Measurements from ENCODE around the gene FSCN2.
"Not testable (repeated sequence)": the region's sequence is repeated elsewhere in the genome, so short reads cannot be mapped to it uniquely, and the experiment has no call there.

The FSCN2 gene

DNA sequence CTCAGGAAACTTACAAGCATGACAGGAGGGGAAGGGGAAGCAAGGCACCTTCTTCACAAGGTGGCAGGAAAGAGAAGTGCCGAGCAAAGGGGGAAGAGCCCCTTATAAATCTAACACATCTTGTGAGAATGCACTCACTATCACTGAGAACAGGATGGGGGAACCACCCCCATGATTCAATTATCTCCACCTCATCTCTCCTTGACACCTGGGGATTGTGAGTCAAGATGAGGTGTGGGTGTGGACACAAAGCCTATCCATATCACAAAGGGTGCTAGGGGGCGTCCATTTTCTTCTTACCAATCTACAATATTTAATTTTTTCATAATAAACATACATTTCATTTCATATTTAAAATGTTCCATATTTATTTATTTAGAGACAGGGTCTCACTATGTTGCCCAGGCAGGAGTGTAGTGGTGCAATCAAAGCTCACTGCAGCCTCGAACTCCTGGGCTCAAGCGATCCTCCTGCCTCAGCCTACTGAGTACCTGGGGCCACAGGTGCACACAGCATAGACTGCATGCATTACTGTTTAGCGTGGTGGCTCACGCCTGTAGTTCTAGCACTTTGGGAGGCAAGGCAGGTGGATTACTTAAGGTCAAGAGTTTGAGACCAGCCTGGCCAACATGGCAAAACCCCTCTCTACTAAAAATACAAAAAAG lies 50.5 kb downstream of the FSCN2 start:
- no peak for DNase-seq

DNA sequence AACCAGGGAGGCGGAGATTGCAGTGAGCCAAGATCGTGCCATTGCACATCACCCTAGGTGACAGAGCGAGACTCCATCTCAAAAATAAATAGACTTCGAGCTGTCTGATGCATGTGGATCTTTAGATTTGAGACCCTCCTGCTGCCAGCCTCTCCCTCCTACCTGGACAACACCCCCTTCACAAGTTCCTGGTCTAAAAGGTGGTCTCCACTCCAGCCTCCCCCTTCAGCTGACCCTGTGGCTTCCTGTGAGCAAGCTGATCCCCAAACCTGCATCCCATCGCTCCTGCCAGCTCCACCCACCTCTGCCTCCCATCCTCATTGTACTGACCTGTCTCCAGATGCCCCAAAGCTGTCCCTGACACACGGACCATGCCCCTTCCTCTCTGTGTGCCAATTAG lies 51.1 kb downstream of the FSCN2 start:
- DNase-seq = no peak

DNA sequence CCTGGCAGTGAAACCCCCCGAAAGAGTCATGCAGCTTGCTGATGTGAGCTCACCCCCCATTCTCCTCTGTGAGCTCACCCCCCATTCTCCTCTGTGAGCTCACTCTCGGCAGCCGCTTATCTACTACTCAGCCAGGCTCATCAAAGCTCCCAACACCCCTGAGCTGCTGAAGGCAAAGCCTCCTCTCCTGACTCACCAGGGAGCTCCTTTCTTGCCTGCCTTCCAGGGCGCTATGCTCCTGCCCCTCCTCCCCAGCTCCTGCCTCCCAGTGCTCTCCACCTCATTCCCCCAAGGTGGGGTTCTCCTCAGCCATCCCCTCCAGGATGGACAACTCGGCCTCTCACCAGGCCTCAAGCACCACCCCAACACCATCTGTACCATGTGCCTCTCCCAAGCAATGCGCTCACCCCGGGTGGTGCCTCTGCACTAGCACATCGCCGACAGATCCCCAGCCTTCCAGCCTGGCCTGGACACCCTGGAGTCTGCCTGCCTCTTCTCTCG lies 51.7 kb downstream of the FSCN2 start:
- DNase-seq = no peak

DNA sequence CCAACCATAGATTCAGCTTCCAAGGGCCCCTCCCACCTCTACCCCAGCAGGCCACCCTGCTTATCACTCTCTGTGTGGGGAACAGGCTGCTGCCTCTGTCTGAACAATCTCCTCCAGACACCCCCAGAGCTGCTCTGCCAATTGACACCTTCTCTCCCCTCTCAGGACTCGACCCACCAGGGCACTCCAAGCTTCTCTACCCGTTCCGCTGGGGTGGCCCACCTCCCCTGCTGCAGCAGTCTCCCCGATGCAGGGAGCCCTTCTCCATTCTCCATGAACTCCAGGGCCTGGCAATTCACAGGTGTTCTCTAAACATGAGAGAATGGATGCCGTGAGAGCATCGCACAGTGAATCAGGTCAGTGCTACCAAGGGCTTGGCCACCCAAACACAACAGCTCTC lies 52.3 kb downstream of the FSCN2 start:
- no peak for DNase-seq

DNA sequence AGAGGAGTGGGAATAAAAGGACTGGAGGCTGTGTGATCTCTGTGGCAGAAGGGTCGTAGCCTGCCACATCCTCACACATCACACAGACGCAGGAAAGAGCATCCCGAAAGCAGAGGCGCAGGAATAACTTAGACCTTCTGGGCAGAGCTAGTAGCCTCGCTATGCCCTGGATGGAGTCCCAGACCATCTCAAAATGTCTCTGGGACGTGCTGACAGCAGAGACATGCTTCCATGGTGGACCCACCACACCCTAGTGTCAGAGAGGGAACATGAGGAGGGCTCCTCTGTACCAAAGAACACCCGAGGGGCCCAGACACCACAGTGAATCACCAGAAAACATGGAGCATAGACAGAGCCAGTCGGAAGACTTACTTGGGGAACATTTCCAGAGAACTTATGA lies 53.6 kb downstream of the FSCN2 start:
- DNase-seq = no peak

DNA sequence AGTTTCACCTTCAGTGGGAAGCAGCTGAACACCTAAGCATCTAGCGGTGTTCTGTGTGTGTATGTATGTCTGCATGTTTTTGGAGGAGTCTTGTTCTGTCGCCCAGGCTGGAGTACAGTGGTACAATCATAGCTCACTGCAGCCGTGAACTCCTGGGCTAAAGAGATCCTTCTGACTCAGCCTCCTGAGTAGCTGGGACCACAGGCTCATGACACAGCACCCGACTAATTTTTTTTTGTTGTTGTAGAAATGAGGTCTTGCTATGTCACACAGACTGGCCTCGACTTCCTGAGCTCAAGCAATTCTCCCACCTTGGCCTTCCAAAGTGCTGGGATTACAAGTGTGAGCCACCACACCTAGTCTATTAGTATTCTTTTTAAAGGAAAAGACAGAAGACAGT lies 54.2 kb downstream of the FSCN2 start:
- DNase-seq = no peak

DNA sequence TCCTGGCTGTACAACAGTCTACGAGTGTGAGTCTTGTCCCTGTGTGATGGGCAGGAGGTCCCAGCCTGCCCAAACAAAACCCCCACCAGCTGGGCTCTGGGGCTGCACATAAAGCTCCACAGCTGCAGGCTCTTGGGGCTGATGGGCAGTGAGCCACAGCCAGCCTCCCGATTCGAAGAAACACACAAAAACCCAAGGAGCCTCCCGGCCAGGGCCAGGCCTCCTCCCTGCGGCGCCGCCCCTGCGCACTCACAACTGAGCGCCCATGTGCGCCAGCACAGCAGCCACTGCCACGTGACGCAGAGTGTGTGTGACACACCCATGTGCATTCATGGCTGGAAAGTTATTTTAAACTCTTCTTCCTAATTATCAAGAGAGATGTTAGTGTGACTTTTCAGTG lies 54.6 kb downstream of the FSCN2 start:
- no peak for DNase-seq

DNA sequence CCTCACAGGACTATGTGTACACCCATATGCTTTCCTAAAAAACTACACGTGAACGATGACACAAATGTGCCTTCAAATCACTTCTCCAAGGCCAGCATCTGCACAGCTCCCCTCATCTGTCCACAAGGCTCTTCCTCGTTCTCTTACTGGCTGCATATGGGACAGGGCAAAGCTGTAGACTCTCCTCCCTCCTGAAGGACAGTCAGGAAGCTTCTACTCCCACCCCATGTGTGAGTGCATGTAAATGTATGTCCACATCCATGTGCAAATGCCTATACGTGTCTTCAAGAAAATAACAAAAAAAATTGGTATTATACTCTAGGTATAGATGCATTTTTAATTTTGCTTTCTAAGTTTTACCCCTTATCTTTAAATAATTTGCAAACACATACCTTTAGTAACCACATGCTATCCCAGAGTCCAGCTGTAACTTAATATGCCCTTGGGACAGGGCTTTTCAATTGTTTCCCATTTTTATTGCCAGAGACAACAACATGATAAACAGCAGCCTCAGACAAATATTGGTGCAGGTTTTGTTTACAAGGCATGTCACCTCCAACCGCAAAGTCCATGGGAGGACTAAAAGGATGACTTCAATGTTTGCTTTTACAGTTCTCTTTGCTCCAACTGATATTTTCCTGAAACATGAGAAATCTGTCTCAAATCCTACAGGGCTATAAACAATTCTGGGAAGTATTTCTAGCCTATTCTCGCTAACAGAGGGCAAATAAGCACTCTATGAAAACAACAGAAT lies 55.6 kb downstream of the FSCN2 start:
- no peak for DNase-seq

DNA sequence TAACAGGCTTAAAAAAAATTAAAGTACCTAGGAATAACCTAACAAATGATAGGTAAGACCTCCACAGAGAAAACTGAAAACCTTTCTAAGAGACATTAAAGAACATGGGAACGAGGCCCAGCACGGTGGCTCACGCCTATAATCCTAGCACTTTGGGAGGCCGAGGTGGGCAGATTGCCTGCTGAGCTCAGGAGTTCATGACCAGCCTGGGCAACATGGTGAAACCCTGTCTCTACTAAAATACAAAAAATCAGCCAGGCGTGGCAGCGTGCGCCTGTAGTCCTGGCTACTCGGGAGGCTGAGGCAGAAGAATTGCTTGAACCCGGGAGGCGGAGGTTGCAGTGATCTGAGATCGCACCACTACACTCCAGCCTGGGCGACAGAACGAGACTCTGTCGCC lies 56.6 kb downstream of the FSCN2 start:
- DNase-seq = not testable (repeated sequence)

DNA sequence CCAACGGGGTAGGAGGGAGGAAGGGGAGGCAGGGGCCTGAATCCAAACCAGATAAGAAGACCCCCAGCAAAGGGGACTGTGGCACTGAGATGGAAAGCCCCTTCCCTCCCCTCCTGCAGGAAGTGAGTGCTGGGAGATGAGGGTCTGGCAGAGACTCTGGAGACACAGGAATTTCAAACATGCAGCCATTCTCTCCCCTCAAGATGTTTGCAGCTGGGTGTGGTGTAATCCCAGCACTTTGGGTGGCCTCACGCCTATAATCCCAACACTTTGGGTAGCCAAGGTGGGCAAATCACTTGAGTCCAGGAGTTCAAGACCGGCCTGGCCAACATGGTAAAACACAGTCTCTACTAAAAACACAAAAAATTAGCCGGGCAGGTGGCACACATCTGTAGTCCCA lies 57.9 kb downstream of the FSCN2 start:
- DNase-seq = no peak
